ENCODE measurements around the gene KIRREL3.

KIRREL3 gene

GRCh38 chr11:126658306-126659056 is 342.1 kb downstream of the KIRREL3 start:
- no peak for DNase-seq

DNA sequence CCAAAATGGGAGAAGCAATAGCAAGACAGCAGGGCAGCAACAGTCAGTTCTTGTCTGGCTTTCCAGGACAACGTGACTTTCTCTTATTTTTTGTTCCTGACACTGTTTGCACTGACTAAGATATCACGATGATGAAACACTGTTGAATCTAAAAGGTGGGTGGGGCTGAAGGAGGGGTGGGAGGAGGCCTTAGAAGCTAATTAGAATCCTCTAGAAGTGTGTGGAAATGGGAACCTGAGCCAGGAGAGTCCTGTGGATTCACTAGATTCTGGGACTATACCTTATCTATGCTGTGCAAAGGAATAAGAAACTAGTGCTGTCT is 344.8 kb downstream of the KIRREL3 start:
- DNase-seq, result no peak

GRCh38 chr11:126654886-126655806 is 345.4 kb downstream of the KIRREL3 start:
- no peak for DNase-seq

DNA sequence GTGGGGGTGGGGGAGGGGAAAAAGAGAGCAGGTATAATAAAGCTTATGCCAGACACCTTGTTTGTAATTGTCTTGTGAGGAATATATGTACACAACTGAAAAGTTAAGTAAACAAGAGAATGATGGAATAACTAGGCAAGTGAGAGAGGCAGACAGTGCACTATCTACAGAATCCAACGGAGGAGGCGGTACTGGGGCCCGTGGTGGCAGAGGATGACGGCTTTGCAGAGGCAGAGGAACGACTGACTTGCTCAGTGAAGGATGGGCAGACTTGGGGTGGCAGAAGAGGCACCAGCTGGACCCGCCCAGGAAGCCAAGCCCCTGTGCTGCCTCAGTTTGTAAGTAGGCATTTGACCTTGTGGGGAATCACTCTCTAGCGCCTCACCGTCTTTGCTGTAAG is 347.5 kb downstream of the KIRREL3 start:
- no peak for DNase-seq

- no peak for DNase-seq
These were observed 352.8 kb downstream of the KIRREL3 start for GRCh38 chr11:126647735-126648134.

DNA sequence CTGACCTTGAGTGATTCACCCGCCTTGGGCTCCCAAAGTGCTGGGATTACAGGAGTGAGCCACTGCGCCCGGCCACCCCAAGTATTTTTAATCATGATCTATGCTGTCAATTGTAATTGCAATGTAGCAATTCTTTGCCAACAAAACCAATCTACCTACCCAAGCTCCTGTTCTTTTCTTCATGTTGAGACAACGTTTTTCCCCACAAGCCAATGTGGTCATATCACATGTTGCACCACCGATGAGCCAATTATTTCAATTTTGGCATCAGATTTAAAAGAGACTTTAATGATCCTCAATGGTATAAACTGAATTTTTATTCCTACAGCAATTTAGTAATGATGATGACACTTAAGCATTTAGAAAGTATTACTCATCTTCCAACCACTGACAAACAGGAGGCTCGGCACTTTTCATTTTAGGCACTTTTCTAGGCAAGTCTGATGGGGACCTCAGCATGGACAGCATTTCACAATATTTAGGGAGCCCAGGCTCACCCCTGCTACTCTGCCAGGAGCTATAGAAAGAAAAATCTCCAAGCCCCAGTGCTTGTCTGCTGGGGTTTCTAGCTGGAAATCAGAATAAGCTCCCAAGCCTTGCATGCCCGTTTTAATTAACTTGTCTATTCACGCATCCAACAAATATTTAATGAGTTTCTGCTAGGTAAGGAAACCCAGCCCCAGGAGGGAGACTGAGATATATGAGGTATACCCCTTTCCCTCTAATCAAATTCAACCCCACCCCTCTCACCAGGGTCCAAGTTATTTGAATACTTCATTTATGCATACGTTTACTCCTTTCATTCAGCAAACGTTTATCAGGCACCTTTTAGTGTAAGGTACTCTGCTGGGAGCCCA is 353.6 kb downstream of the KIRREL3 start:
- DNase-seq, result no peak

- DNase-seq, result no peak
These were observed 355.4 kb downstream of the KIRREL3 start for GRCh38 chr11:126645186-126645585.

DNA sequence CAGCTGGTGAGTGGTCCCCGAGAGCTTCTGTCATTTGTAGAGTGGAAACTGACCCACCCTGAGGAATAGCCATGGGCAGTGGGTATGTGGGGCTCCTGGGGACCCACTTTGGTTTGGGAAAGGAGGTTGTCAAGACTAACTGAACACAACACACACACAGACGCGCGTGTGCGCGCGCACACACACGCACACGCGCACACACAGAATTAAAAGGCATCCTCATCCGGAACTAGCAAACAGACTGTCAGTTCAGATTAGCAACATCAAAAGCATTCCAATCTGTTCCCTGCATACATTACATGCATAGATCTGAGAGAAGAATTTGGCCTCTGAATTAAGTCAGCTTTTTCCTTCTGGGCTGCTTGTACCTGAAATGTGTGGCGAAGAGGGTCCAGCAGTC is 360.4 kb downstream of the KIRREL3 start:
- no peak for DNase-seq

GRCh38 chr11:126639692-126640091 is 360.9 kb downstream of the KIRREL3 start:
- no peak for DNase-seq

GRCh38 chr11:126638648-126639047 is 361.9 kb downstream of the KIRREL3 start:
- no peak for DNase-seq

DNA sequence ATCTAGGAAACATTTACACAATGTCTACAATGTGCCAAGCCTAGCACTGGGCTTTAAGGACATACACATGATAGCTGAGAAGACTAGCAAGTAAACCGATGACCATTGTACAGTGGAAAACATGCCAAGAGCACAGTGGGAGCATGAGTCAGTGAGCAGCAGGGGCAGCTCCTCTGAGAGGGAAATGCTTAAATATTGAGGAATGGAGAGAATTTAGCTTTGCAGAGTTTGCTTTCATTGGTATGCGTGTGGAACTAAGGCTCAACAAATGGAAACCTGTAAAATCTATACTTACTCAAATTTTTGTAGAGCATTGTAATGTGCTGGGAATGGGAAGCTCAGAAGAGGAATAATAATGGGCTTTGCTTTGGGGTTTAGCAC is 362.8 kb downstream of the KIRREL3 start:
- no peak for DNase-seq

DNA sequence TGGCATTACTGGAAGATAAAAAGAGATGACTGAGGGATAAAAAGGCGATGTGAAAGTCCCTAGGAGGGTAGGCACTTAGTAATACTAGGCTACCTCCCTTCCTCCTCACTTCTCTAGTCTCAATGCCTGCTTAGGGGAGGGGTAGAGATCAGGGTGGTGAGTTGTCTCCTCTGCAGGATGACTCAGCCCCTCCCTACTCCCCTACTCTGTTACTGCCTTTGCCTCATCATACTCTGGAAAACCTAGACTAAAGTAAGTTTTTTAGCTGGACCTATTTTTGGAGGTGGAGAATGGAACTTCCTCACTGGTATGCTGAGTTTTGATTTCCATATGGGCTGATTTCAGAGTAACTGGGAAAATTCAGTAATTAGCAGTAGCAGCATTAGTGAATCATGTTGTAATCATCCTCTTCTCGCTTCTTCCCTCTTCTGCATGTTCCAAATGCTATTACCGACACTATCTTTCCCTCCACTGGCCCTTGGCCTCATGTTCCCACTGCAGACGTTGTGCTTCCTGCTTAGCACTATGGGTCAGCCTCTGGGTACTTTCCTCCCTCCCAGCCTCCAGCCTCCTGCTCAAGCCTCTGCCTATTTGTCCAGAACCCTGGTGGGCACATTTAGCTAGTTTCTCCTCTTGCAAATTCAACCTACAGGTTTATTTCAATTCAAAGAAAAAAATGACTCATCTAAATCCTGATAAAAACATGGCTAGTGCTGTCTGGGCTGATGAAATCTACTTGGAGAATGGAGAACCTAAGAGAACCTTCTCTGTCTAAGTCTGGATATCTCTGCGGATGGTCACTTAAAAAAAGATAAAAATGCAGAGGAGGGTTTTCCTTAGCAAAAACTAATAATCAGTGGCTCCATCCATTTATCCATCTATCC is 363.4 kb downstream of the KIRREL3 start:
- DNase-seq, result no peak

- DNase-seq, result no peak
These were observed 365.1 kb downstream of the KIRREL3 start for GRCh38 chr11:126635511-126635910.

DNA sequence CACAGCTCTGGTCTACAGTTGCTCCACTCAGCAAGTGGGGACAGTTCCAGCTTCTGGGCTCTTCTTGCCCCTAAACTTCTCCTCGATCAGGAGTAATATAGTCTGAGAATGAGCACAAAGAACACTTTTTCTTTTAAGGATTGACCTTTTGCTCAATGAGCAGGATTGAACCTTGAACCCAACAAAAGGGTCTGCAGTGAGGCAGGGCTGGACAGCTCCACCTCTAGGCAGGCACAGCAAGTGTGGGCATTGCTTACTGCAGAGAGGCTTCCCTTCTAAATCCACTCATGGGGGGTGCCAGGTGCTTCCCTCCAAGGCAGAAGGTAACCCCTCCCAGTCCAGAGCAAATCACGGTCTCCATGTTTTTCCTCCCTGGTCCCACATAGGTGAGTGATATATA is 365.6 kb downstream of the KIRREL3 start:
- DNase-seq, result no peak

GRCh38 chr11:126633330-126633729 is 367.2 kb downstream of the KIRREL3 start:
- no peak for DNase-seq

DNA sequence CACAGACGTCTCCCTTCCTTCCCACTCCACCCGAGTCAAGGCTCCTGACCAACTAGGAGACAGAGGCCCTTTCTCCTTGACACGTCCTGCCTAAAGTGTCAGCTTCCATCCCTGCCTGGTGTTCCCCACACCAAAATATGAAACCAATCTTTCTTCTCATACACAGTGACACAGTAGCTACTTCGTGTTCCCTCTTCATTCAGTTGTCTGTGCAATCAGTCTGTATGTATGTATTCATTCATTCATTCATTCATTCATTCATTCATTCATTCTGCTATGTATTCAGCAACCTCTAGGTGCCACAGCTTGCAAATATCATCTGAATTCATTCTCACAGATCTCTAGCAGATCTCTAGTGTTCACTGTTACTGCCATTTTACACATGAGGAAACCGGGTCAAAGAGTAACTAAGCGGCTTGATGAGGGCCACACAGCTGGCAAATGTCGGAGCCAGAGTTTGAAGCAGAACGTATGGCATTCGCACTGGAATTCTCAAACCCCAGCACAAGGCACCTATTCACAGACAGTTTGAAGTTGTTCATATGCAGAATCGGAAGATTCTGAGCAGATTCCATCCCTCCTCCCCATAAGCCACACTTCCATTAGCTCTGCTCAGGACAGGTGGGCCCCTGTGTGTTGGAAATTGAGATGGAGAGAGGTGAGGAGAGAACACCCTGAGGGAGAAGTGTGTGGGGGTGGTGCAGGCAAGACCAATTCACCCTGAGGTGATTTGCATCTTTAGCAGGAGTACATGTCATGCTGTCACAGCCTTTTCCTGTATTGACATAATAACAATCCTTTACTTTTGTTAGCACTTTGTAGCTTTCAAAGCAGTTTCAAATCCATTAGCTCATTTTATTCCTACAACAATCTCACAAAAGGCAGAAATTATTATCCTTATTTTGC is 369.4 kb downstream of the KIRREL3 start:
- DNase-seq, result no peak

- DNase-seq, result no peak
These were observed 370.1 kb downstream of the KIRREL3 start for GRCh38 chr11:126630488-126630887.

- no peak for DNase-seq
These were observed 371.6 kb downstream of the KIRREL3 start for GRCh38 chr11:126628790-126629621.

GRCh38 chr11:126628450-126628789 is 372.1 kb downstream of the KIRREL3 start:
- no peak for DNase-seq

DNA sequence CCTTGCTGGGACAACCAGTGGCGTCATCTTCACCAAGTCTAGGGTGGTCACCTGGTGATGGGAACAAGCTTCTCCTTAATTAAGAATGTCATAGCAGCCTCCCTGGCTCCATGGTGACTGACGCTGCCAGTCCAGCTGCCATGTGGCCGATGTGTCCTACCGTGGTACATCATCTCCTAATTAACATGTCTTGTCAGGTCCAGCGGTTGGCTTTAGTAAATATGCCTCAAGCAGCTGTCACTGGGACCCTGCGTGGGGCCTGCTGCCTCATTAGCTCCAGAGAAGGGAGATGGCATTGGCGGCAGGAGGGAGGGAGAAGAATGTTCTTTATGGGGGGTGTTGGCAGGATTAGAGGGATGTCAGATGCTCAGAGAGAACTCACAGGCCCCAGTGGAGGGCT is 373.1 kb downstream of the KIRREL3 start:
- DNase-seq, result no peak
